Neural cell (in vitro differentiated cells): ENCODE data around the gene C1RL. TPM values are rescaled to one million over a fixed set of nuclear protein-coding genes. Genes with fewer than 3 reads are reported as not detected.

Experiments
- H2AFZ ChIP-seq: fragments of 200-600, 300-800 bp; sonication (generic), shearing (Covaris generic); 2 replicates; pipeline ENCODE4 v1.6.0; 2014; ENCODE audit warnings: low read depth, mild to moderate bottlenecking, antibody characterized with exemption, low read length, moderate library complexity
- H3F3A ChIP-seq: fragments of 200-600 bp; shearing (Covaris generic); 2 replicates; pipeline ENCODE4 v1.6.1; 2016; ENCODE audit warnings: mild to moderate bottlenecking, moderate library complexity, mixed read lengths, antibody characterized with exemption, low read length; ENCODE audit not compliant: insufficient read depth, poor library complexity, severe bottlenecking
- H3K27ac ChIP-seq: fragments of 200-600, 300-800 bp; sonication (generic), shearing (Covaris generic); 2 replicates; pipeline ENCODE4 v1.5.1; 2014; ENCODE audit warnings: mild to moderate bottlenecking, low read length, moderate library complexity
- H3K27me3 ChIP-seq: fragments of 300-800, 200-600 bp; sonication (generic), shearing (Covaris generic); 2 replicates; pipeline ENCODE4 v1.6.0; 2014; ENCODE audit warnings: mild to moderate bottlenecking, low read depth, low read length, moderate library complexity; ENCODE audit not compliant: insufficient read depth
- H3K36me3 ChIP-seq: fragments of 300-800, 200-600 bp; sonication (generic), shearing (Covaris generic); 2 replicates; pipeline ENCODE4 v1.5.1; 2014; ENCODE audit warnings: mild to moderate bottlenecking, antibody characterized with exemption, low read length, moderate library complexity; ENCODE audit not compliant: insufficient read depth
- H3K4me2 ChIP-seq: fragments of 300-800, 200-600 bp; sonication (generic), shearing (Covaris generic); 2 replicates; pipeline ENCODE4 v1.6.0; 2014; ENCODE audit warnings: mild to moderate bottlenecking, low read length
- H3K4me3 ChIP-seq: fragments of 300-800, 200-600 bp; sonication (generic), shearing (Covaris generic); 2 replicates; pipeline ENCODE4 v1.5.1; 2014; ENCODE audit warnings: mild to moderate bottlenecking, low read length, moderate library complexity
- H3K79me2 ChIP-seq: fragments of 200-600 bp; shearing (Covaris generic); replicated peaks from 2 replicates; pipeline ENCODE4 v1.6.0; 2014; ENCODE audit warnings: mild to moderate bottlenecking, low read length, moderate library complexity; ENCODE audit not compliant: insufficient read depth
- H3K9ac ChIP-seq: fragments of 300-800, 200-600 bp; sonication (generic), shearing (Covaris generic); 2 replicates; pipeline ENCODE4 v1.6.1; 2016; ENCODE audit warnings: mild to moderate bottlenecking, low read length, mixed read lengths
- H3K9me2 ChIP-seq: fragments of 200-600 bp; shearing (Covaris generic); 2 replicates; pipeline ENCODE4 v1.6.1; 2016; ENCODE audit warnings: mild to moderate bottlenecking, low read length, mixed read lengths; ENCODE audit not compliant: insufficient read depth
- H3K9me3 ChIP-seq: fragments of 200-600, 300-800 bp; sonication (generic), shearing (Covaris generic); 2 replicates; pipeline ENCODE4 v1.6.1; 2016; ENCODE audit warnings: mild to moderate bottlenecking, mixed run types, low read length, moderate library complexity, mixed read lengths
- H4K20me1 ChIP-seq: fragments of 200-600 bp; shearing (Covaris generic); 2 replicates; pipeline ENCODE4 v1.6.1; 2016; ENCODE audit warnings: mild to moderate bottlenecking, mixed run types; ENCODE audit not compliant: insufficient read depth
- CTCF ChIP-seq: fragments of 450-650 bp; IDR thresholded peaks from 2 replicates; pipeline ENCODE4 v1.5.1; 2014; ENCODE audit warnings: antibody characterized with exemption, mild to moderate bottlenecking, moderate library complexity; ENCODE audit not compliant: poor library complexity, severe bottlenecking
- EP300 ChIP-seq: fragments of 450-650 bp; conservative IDR thresholded peaks from 2 replicates; pipeline ENCODE4 v1.6.1; 2014; ENCODE audit warnings: antibody characterized with exemption, mild to moderate bottlenecking, moderate library complexity; ENCODE audit not compliant: poor library complexity, severe bottlenecking
- EZH2 ChIP-seq: fragments of 200-600, 300-800 bp; shearing (Covaris generic), sonication (generic); IDR thresholded peaks from 2 replicates; pipeline ENCODE4 v1.6.1; 2014; ENCODE audit warnings: antibody characterized with exemption, low read length, borderline replicate concordance, mild to moderate bottlenecking; ENCODE audit not compliant: insufficient read depth, poor library complexity, severe bottlenecking
- MXI1 ChIP-seq: fragments of 450-650 bp; conservative IDR thresholded peaks from 2 replicates; pipeline ENCODE4 v1.6.1; 2014; ENCODE audit warnings: antibody characterized with exemption, mild to moderate bottlenecking; ENCODE audit not compliant: poor library complexity, severe bottlenecking
- POLR2AphosphoS5 ChIP-seq: IDR thresholded peaks from 2 replicates; pipeline ENCODE4 v1.6.1; 2012
- RAD21 ChIP-seq: fragments of 450-650 bp; conservative IDR thresholded peaks from 2 replicates; pipeline ENCODE4 v1.6.1; 2014; ENCODE audit warnings: antibody characterized with exemption, mild to moderate bottlenecking, moderate library complexity
- REST ChIP-seq: IDR thresholded peaks from 2 replicates; pipeline ENCODE4 v1.6.1; 2012; ENCODE audit warnings: borderline replicate concordance
- SMC3 ChIP-seq: fragments of 450-650 bp; conservative IDR thresholded peaks from 2 replicates; pipeline ENCODE4 v1.6.1; 2014; ENCODE audit warnings: antibody characterized with exemption, mild to moderate bottlenecking, moderate library complexity; ENCODE audit not compliant: poor library complexity
- TAF1 ChIP-seq: IDR thresholded peaks from 2 replicates; pipeline ENCODE4 v1.6.1; 2012; ENCODE audit warnings: low read depth
- polyA plus RNA-seq: library from polyadenylated mRNA; depleted of rRNA; stranded (reverse); fragments of >200 nt; gene quantifications from 2 replicates; pipeline ENCODE4 v1.2.3, GENCODE V29; 2014

C1RL gene
- polyA plus RNA-seq, 1 donor from 2014 or later, result 2.8 TPM

GRCh38 chr12:7118881-7119280 is 9.9 kb upstream of the C1RL start:
- no peaks in the 10 kb centered on the region for H3K9me3 ChIP-seq
- no peak overlapping the region for H3K4me2 ChIP-seq
- no peaks in the 10 kb centered on the region for H3F3A ChIP-seq
- H3K27ac ChIP-seq, result no peak overlapping the region
- no peaks in the 10 kb centered on the region for H3K79me2 ChIP-seq
- H3K27me3 ChIP-seq, result no peaks in the 10 kb centered on the region
- H4K20me1 ChIP-seq, result no peaks in the 10 kb centered on the region
- H3K36me3 ChIP-seq, result no peaks in the 10 kb centered on the region
- no peaks in the 10 kb centered on the region for H3K9me2 ChIP-seq
- TF ChIP-seq EZH2, result no peak
- TF ChIP-seq EP300, result no peak
- no peak for TF ChIP-seq REST
- no peak for TF ChIP-seq RAD21
- no peak for TF ChIP-seq SMC3
- TF ChIP-seq MXI1, result no peak
- no peak for TF ChIP-seq POLR2AphosphoS5
- TF ChIP-seq TAF1, result no peak
- TF ChIP-seq CTCF, result no peak
- no peak overlapping the region for H3K4me3 ChIP-seq
- H3K9ac ChIP-seq, result no peak overlapping the region
- H2AFZ ChIP-seq, result no peak overlapping the region

GRCh38 chr12:7117670-7118069 is 8.7 kb upstream of the C1RL start:
- H3K9ac ChIP-seq, result no peak overlapping the region
- H3K27ac ChIP-seq, result no peak overlapping the region
- H2AFZ ChIP-seq, result no peak overlapping the region
- H3K36me3 ChIP-seq, result no peaks in the 10 kb centered on the region
- H3K9me2 ChIP-seq, result no peaks in the 10 kb centered on the region
- H3F3A ChIP-seq, result no peaks in the 10 kb centered on the region
- H3K4me2 ChIP-seq, result no peak overlapping the region
- H3K4me3 ChIP-seq, result no peak overlapping the region
- no peaks in the 10 kb centered on the region for H3K79me2 ChIP-seq
- H3K9me3 ChIP-seq, result no peaks in the 10 kb centered on the region
- H3K27me3 ChIP-seq, result no peaks in the 10 kb centered on the region
- H4K20me1 ChIP-seq, result no peaks in the 10 kb centered on the region
- TF ChIP-seq POLR2AphosphoS5 (no peak), SMC3 (no peak), CTCF (no peak), TAF1 (no peak), EP300 (no peak), MXI1 (no peak), EZH2 (no peak)
